ENCODE measurements around the gene ARHGEF17. TPM values are rescaled to one million over a fixed set of nuclear protein-coding genes. Genes with fewer than 3 reads are reported as not detected.

The ARHGEF17 gene
- total RNA-seq, 4 donors from 2014 or later, result 3.2 to 33.8 (median 17.4) TPM

DNA sequence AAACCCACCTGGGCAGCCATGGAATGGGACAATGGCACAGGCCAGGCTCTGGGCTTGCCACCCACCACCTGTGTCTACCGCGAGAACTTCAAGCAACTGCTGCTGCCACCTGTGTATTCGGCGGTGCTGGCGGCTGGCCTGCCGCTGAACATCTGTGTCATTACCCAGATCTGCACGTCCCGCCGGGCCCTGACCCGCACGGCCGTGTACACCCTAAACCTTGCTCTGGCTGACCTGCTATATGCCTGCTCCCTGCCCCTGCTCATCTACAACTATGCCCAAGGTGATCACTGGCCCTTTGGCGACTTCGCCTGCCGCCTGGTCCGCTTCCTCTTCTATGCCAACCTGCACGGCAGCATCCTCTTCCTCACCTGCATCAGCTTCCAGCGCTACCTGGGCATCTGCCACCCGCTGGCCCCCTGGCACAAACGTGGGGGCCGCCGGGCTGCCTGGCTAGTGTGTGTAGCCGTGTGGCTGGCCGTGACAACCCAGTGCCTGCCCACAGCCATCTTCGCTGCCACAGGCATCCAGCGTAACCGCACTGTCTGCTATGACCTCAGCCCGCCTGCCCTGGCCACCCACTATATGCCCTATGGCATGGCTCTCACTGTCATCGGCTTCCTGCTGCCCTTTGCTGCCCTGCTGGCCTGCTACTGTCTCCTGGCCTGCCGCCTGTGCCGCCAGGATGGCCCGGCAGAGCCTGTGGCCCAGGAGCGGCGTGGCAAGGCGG is 11.4 kb upstream of the ARHGEF17 start:
- H3K9me3 ChIP-seq, result no peaks in the 10 kb centered on the region
- no peaks in the 10 kb centered on the region for H3K4me1 ChIP-seq
- no peak overlapping the region for H3K4me3 ChIP-seq
- TF ChIP-seq, protein P1, sequence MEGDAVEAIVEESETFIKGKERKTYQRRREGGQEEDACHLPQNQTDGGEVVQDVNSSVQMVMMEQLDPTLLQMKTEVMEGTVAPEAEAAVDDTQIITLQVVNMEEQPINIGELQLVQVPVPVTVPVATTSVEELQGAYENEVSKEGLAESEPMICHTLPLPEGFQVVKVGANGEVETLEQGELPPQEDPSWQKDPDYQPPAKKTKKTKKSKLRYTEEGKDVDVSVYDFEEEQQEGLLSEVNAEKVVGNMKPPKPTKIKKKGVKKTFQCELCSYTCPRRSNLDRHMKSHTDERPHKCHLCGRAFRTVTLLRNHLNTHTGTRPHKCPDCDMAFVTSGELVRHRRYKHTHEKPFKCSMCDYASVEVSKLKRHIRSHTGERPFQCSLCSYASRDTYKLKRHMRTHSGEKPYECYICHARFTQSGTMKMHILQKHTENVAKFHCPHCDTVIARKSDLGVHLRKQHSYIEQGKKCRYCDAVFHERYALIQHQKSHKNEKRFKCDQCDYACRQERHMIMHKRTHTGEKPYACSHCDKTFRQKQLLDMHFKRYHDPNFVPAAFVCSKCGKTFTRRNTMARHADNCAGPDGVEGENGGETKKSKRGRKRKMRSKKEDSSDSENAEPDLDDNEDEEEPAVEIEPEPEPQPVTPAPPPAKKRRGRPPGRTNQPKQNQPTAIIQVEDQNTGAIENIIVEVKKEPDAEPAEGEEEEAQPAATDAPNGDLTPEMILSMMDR (IDR thresholded peaks at IDR 0.05), result no peak
- no peak for TF ChIP-seq POLR2A (IDR thresholded peaks at IDR 0.05)
- no peak overlapping the region for H3K27ac ChIP-seq
- no peaks in the 10 kb centered on the region for H3K36me3 ChIP-seq
- no peak for DNase-seq
- H3K27me3 ChIP-seq, result no peaks in the 10 kb centered on the region

DNA sequence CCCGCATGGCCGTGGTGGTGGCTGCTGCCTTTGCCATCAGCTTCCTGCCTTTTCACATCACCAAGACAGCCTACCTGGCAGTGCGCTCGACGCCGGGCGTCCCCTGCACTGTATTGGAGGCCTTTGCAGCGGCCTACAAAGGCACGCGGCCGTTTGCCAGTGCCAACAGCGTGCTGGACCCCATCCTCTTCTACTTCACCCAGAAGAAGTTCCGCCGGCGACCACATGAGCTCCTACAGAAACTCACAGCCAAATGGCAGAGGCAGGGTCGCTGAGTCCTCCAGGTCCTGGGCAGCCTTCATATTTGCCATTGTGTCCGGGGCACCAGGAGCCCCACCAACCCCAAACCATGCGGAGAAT is 10.9 kb upstream of the ARHGEF17 start:
- TF ChIP-seq, protein P1 (IDR thresholded peaks at IDR 0.05), result no peak
- no peak for TF ChIP-seq POLR2A (IDR thresholded peaks at IDR 0.05)
- Histone ChIP-seq H3K36me3 (no peaks in the 10 kb centered on the region), H3K4me3 (no peak overlapping the region), H3K4me1 (no peaks in the 10 kb centered on the region), H3K27me3 (no peaks in the 10 kb centered on the region), H3K27ac (no peak overlapping the region), H3K9me3 (no peaks in the 10 kb centered on the region)
- no peak for DNase-seq

DNA sequence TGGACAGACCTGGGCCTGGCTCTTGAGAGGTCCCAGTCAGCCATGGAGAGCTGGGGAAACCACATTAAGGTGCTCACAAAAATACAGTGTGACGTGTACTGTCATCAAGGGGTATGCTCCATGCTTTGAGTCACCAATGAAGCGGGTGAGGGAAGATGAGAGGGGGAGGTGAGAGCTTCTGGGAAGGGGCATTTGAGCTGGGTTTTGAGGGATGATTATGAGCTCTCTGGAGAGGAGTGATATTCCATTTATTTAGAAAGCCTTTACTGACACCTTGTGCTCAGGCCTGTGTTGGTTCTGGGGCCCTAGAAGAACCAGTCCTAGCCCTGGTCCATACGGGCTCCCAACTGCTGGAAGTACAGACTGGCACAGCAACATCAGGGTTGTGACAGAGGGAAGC is 10.4 kb upstream of the ARHGEF17 start:
- TF ChIP-seq, protein P1 (IDR thresholded peaks at IDR 0.05), result no peak
- no peak for TF ChIP-seq POLR2A (IDR thresholded peaks at IDR 0.05)
- DNase-seq, result no peak
- Histone ChIP-seq H3K27me3 (no peaks in the 10 kb centered on the region), H3K9me3 (no peaks in the 10 kb centered on the region), H3K36me3 (no peaks in the 10 kb centered on the region), H3K27ac (no peak overlapping the region), H3K4me1 (no peaks in the 10 kb centered on the region), H3K4me3 (no peak overlapping the region)

DNA sequence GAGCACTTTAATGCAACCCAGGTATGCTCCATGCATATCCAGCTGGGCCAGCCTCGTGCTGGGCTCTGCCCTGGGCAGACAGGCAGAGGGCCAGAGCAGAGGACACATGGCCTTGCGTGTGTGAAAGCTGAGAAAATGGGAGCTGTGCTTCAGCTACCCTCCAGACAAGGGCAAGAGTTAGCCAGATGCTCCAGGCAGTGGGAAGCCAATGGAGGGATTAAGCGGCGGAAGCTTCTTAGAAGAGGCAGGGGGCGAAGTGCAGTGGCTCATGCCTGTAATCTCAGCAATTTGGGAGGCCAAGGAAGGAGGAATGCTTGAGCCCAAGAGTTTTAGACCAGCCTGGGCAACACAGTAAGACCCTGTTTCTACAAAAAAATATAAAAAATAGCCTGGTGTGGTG is 9.8 kb upstream of the ARHGEF17 start:
- Histone ChIP-seq H3K4me1 (no peaks in the 10 kb centered on the region), H3K4me3 (no peak overlapping the region), H3K36me3 (no peaks in the 10 kb centered on the region), H3K9me3 (no peaks in the 10 kb centered on the region), H3K27ac (no peak overlapping the region), H3K27me3 (no peaks in the 10 kb centered on the region)
- no peak for TF ChIP-seq POLR2A (IDR thresholded peaks at IDR 0.05)
- TF ChIP-seq, protein P1 (IDR thresholded peaks at IDR 0.05), result no peak
- DNase-seq, result no peak

DNA sequence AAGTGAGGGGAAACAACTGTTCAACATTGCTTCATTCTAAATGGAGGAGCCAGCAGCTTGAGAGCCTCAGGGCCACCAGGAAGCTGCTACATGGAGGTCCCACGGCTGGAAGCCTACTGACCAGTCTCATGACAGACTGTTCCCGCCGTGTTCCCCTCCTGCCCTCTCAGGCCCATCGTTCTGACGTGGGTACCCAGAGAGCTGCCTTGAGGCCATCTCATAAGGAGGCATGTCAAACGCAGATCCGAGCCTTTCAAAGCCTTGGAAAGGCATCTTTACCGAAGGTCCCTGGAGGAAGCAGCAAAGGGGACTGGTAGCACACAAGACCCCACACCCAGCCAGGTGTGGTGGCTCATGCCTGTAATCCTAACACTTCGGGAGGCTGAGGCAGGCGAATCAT is 8.3 kb upstream of the ARHGEF17 start:
- Histone ChIP-seq H3K36me3 (no peaks in the 10 kb centered on the region), H3K4me1 (no peaks in the 10 kb centered on the region)
- TF ChIP-seq POLR2A (IDR thresholded peaks at IDR 0.05), result no peak
- TF ChIP-seq, protein P1 (IDR thresholded peaks at IDR 0.05), result no peak

More for the DNA sequence above, 8.3 kb upstream of the ARHGEF17 start:
- Histone ChIP-seq H3K4me3 (no peak overlapping the region), H3K27ac (no peak overlapping the region), H3K9me3 (no peaks in the 10 kb centered on the region), H3K27me3 (no peaks in the 10 kb centered on the region)
- no peak for DNase-seq

All from Peyer's patch (tissue), 4 donors.